ENCODE measurements around the gene NPFFR2.
"Not testable (repeated sequence)": the region's sequence is repeated elsewhere in the genome, so short reads cannot be mapped to it uniquely, and the experiment has no call there.

- TF ChIP-seq, protein P1, sequence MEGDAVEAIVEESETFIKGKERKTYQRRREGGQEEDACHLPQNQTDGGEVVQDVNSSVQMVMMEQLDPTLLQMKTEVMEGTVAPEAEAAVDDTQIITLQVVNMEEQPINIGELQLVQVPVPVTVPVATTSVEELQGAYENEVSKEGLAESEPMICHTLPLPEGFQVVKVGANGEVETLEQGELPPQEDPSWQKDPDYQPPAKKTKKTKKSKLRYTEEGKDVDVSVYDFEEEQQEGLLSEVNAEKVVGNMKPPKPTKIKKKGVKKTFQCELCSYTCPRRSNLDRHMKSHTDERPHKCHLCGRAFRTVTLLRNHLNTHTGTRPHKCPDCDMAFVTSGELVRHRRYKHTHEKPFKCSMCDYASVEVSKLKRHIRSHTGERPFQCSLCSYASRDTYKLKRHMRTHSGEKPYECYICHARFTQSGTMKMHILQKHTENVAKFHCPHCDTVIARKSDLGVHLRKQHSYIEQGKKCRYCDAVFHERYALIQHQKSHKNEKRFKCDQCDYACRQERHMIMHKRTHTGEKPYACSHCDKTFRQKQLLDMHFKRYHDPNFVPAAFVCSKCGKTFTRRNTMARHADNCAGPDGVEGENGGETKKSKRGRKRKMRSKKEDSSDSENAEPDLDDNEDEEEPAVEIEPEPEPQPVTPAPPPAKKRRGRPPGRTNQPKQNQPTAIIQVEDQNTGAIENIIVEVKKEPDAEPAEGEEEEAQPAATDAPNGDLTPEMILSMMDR (IDR thresholded peaks at IDR 0.05) = not testable (repeated sequence)
- not testable (repeated sequence) for TF ChIP-seq POLR2A, EP300 (IDR thresholded peaks at IDR 0.05)
These were observed 121.8 kb downstream of the NPFFR2 start for GRCh38 chr4:72153634-72154033.

All from sigmoid colon (tissue), 4 donors.